Activated CD8-positive, alpha-beta T cell treated with anti-CD3 and anti-CD28 coated beads for 36 hours (primary cell): ENCODE measurements around the gene HNRNPU. TPM values are rescaled to one million over a fixed set of nuclear protein-coding genes. Genes with fewer than 3 reads are reported as not detected.

ENCODE experiments used
- ATAC-seq: fragments of 200-7000 bp; cut with Tn5 transposase; one replicate; pipeline ENCODE4 v1.10.0; 2021; ENCODE audit warnings: mild to moderate bottlenecking, moderate library complexity
- CTCF ChIA-PET: fragments of 350-600 bp; sonication (Branson Sonifier 250); formaldehyde crosslinking; loops from one replicate; lab custom pipeline; 2021; ENCODE audit warnings: antibody characterized with exemption; lab: Charles Lee
- POLR2A ChIA-PET: fragments of 350-600 bp; sonication (Branson Sonifier 250); formaldehyde crosslinking; loops from one replicate; lab custom pipeline; 2021; ENCODE audit warnings: antibody characterized with exemption; lab: Charles Lee
- DNase-seq: peaks from one replicate; pipeline ENCODE4 v3.0.0-alpha.2; 2020
- H3K27ac Mint-ChIP-seq: one replicate; pipeline ENCODE4 v1.8.0; 2021; ENCODE audit warnings: mild to moderate bottlenecking, mixed read lengths
- H3K27me3 Mint-ChIP-seq: one replicate; pipeline ENCODE4 v1.8.0; 2021; ENCODE audit warnings: mixed read lengths
- H3K36me3 Mint-ChIP-seq: one replicate; pipeline ENCODE4 v1.8.0; 2021; ENCODE audit warnings: low read depth, mixed read lengths
- H3K4me1 Mint-ChIP-seq: one replicate; pipeline ENCODE4 v1.8.0; 2021; ENCODE audit warnings: low read depth, mixed read lengths
- H3K4me3 Mint-ChIP-seq: one replicate; pipeline ENCODE4 v1.8.0; 2021; ENCODE audit warnings: mild to moderate bottlenecking, moderate library complexity, mixed read lengths
- H3K9me3 Mint-ChIP-seq: one replicate; pipeline ENCODE4 v1.8.0; 2021; ENCODE audit warnings: mixed read lengths
- intact Hi-C: fragments of 100-400 bp; cut with micrococcal nuclease; formaldehyde crosslinking; loops from one replicate; pipeline ENCODE4 v1.10.0; 2022
- total RNA-seq, 2 experiments: library from RNA; stranded (reverse); gene quantifications; one replicate each; pipeline ENCODE4 v1.2.3, GENCODE V29; 2021
- TF ChIP-seq, protein P1 (sequence below): fragments of 200-600 bp; IDR thresholded peaks from one replicate; pipeline ENCODE4 v1.8.0; 2022; ENCODE audit warnings: antibody characterized with exemption, mild to moderate bottlenecking

Gene HNRNPU
- total RNA-seq, 2 experiments from 2014 or later = 469 to 474 TPM

DNA sequence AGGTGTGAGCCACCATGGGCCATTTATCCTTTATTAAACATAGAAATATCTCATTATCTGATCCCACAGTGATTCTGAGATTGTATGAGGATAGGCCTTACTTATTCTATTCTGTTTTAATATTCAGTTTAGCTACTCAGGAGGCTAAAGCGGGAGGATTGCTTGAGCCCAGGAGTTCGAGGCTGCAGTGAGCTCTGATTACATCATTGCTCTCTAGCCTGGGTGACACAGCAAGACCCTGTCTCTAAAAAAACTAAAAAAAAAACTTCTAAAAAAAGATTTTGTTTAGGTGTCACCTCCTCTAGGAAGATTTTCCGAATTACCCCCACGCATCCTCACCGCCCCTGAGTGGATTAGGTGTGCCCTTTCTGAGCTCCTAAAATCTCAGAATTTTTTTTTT, 14.3 kb upstream of the HNRNPU start:
- DNase-seq (no peak), ATAC-seq (no peak)
- Mint-ChIP-seq H3K4me3 (no peak overlapping the region), H3K27ac (no peak overlapping the region), H3K4me1 (no peaks in the 10 kb centered on the region), H3K9me3 (no peaks in the 10 kb centered on the region), H3K27me3 (no peaks in the 10 kb centered on the region), H3K36me3 (no peaks in the 10 kb centered on the region)
- intact Hi-C loops = no loop called here
- ChIA-PET POLR2A (interaction anchor here (0.6 kb wide), 1 partner anchor 18 kb away, joined by 3 read pairs; no protein-coding TSS in a partner anchor), CTCF (no interaction called here)
- TF ChIP-seq, protein P1, sequence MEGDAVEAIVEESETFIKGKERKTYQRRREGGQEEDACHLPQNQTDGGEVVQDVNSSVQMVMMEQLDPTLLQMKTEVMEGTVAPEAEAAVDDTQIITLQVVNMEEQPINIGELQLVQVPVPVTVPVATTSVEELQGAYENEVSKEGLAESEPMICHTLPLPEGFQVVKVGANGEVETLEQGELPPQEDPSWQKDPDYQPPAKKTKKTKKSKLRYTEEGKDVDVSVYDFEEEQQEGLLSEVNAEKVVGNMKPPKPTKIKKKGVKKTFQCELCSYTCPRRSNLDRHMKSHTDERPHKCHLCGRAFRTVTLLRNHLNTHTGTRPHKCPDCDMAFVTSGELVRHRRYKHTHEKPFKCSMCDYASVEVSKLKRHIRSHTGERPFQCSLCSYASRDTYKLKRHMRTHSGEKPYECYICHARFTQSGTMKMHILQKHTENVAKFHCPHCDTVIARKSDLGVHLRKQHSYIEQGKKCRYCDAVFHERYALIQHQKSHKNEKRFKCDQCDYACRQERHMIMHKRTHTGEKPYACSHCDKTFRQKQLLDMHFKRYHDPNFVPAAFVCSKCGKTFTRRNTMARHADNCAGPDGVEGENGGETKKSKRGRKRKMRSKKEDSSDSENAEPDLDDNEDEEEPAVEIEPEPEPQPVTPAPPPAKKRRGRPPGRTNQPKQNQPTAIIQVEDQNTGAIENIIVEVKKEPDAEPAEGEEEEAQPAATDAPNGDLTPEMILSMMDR = no peak

DNA sequence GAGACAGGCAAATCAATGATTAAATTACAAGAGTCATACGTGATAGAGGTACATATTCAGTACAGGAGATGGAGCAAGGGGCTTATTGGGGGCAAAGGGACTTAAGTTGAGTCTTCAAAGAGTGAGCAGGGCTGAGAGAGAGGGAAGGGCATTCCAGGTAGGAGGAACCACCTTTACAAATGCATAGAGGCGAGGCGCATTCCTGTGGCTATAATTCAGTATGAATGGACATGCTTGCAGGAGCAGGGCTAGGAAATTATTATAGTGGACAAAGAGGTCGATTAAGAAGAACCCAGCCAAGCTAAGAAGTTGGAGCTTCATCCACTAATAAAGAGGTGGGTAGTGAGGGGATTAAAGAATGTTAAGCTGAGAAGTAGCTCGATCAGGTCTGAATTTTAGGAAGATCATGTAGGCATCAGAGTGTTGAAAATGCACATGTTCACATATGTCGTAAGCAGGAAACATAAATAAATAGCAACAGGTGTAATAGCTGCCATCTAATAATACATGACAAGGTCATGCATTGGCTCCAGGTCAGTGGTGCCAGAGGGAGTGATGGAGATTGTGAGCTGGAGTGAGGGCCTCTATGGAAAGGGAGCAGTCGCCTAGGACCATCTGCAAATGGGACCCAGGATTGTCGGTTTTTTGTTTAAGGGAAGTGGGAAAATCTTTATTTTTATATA, 12.0 kb upstream of the HNRNPU start:
- intact Hi-C loops = no loop called here
- ChIA-PET CTCF (interaction anchor here (1.1 to 1.3 kb wide), 4 partner anchors 11 to 167 kb away, joined by 3 read pairs; no protein-coding TSS in a partner anchor), POLR2A (no interaction called here)
- H3K27me3 Mint-ChIP-seq = no peaks in the 10 kb centered on the region
- H3K9me3 Mint-ChIP-seq = no peaks in the 10 kb centered on the region
- H3K4me3 Mint-ChIP-seq = no peak overlapping the region
- TF ChIP-seq, protein P1 = no peak
- ATAC-seq (no peak), DNase-seq (no peak)
- no peaks in the 10 kb centered on the region for H3K4me1 Mint-ChIP-seq
- no peak overlapping the region for H3K27ac Mint-ChIP-seq
- H3K36me3 Mint-ChIP-seq = no peaks in the 10 kb centered on the region

DNA sequence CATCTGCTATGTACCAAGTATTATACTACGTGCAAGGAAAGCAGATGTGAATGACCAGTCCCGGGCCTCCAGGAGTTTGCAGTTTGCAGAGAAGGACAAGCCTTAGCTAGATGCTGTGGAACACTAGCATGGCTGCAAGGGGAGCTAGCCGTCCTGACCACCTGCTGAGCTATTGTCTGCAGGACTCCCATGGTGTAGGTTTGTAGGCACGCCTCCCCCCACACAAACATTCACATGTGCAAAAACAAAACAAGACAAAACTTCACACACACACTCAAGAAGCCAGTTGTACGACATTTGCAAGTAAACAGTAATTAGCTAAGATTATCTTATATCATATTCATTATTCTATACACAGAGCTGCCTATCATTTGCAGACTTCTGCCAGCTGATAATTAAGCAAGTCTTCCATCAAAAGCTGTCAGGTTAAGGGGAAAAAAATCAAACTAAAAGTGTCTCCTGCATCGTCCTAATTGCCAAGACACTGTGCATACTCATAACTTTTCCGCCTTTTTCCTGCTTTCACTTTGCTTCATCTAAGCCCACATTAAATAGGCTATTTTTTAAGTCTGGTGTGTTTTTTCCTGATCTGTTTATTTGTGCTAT, 10.7 kb upstream of the HNRNPU start:
- Mint-ChIP-seq H3K4me1 (no peaks in the 10 kb centered on the region), H3K9me3 (no peaks in the 10 kb centered on the region), H3K27ac (no peak overlapping the region), H3K27me3 (no peaks in the 10 kb centered on the region), H3K4me3 (no peak overlapping the region), H3K36me3 (no peaks in the 10 kb centered on the region)
- TF ChIP-seq, protein P1 = no peak
- POLR2A ChIA-PET = interaction anchor here (1.0 kb wide), 1 partner anchor 12 kb away, joined by 4 read pairs; no protein-coding TSS in a partner anchor
- CTCF ChIA-PET = interaction anchor here (0.7 to 1.5 kb wide), 3 partner anchors 9 to 116 kb away, joined by 3 to 5 read pairs (median 3); no protein-coding TSS in a partner anchor
- intact Hi-C loops = no loop called here
- DNase-seq = no peak
- ATAC-seq = no peak

DNA sequence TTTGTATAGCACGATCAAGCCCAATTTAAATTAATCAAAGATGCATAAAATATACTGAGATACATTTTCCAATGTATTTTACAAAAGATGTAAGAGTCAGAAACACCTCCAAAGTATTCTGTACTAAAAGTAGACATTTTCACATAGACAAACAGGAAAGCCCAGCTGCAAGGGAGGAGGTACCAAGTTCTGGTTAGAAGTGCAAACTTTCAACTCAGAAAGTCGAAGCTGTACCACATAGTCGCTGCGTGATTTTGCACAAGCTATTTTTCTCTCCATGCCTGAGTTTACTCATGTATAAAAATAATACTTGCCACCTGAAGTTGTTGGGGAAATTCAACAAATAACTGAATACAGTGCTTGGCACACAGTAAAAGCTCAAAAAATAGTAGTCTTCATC, 5.6 kb upstream of the HNRNPU start:
- H3K27ac Mint-ChIP-seq = no peak overlapping the region
- peaks cover 18% of the 10 kb centered on the region for H3K4me1 Mint-ChIP-seq
- CTCF ChIA-PET = interaction anchor here (1.1 to 1.2 kb wide), 3 partner anchors 46 to 94 kb away, joined by 3 to 4 read pairs (median 3); no protein-coding TSS in a partner anchor

More for the DNA sequence above, 5.6 kb upstream of the HNRNPU start:
- POLR2A ChIA-PET = interaction anchor here (1.6 kb wide), 1 partner anchor 35 kb away, joined by 3 read pairs; no protein-coding TSS in a partner anchor
- DNase-seq (no peak), ATAC-seq (no peak)
- Mint-ChIP-seq H3K9me3 (no peaks in the 10 kb centered on the region), H3K36me3 (no peaks in the 10 kb centered on the region), H3K4me3 (no peak overlapping the region), H3K27me3 (no peaks in the 10 kb centered on the region)
- TF ChIP-seq, protein P1 = no peak
- intact Hi-C loops = loop anchor here (5.0 kb wide), 1 partner anchor 92 kb away; no protein-coding TSS in a partner anchor
